Measurements from ENCODE around the gene ST3GAL3.

DNA sequence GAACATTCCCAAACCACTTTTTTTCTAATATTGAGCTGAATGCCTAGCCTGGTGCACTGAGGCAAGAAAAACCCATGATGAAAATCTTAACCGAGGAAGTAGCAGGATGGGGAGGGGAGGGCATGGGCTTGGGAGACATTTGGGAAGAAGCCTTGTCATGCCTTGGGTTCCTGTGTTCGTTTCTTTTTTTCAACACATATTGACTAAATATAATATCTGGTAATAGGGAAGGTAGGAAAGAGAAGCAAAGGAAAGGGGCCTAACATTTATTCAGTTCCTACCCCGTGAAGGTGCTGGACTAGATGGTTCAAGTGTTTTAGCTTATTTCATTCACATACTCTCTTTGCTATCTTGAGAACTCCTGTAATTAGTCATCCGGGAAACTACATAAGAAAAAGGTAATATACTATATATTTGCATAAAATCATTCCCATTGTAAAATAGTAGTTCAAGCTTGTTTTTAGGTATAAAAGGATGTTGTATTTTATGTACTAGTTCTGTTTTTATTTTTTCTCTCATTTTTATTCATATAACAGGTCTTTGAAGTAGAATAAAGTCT is 62.1 kb downstream of the ST3GAL3 start:
- TF ChIP-seq, protein P1, sequence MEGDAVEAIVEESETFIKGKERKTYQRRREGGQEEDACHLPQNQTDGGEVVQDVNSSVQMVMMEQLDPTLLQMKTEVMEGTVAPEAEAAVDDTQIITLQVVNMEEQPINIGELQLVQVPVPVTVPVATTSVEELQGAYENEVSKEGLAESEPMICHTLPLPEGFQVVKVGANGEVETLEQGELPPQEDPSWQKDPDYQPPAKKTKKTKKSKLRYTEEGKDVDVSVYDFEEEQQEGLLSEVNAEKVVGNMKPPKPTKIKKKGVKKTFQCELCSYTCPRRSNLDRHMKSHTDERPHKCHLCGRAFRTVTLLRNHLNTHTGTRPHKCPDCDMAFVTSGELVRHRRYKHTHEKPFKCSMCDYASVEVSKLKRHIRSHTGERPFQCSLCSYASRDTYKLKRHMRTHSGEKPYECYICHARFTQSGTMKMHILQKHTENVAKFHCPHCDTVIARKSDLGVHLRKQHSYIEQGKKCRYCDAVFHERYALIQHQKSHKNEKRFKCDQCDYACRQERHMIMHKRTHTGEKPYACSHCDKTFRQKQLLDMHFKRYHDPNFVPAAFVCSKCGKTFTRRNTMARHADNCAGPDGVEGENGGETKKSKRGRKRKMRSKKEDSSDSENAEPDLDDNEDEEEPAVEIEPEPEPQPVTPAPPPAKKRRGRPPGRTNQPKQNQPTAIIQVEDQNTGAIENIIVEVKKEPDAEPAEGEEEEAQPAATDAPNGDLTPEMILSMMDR (IDR thresholded peaks at IDR 0.05; ENCODE audit: insufficient read depth, low read length) = no peak
- TF ChIP-seq POLR2AphosphoS5 (IDR thresholded peaks at IDR 0.05; ENCODE audit: low read depth) = no peak
- no peak for TF ChIP-seq GABPA (IDR thresholded peaks at IDR 0.05; ENCODE audit: low read depth)

Data from HL-60 (cell line).